ENCODE results near the gene RIT2.

GRCh38 chr18:42909095-42909494, 206.4 kb downstream of the RIT2 start:
- TF ChIP-seq POLR2A (IDR thresholded peaks at IDR 0.05) (no peak), EP300 (IDR thresholded peaks at IDR 0.05) (no peak), CTCF (IDR thresholded peaks at IDR 0.05) (no peak), POLR2AphosphoS5 (IDR thresholded peaks at IDR 0.05) (no peak)
